Measurements from ENCODE around the gene CA10. TPM values are rescaled to one million over a fixed set of nuclear protein-coding genes. Genes with fewer than 3 reads are reported as not detected.

Gene CA10
- total RNA-seq, 1 experiment from 2014 or later: not detected

DNA sequence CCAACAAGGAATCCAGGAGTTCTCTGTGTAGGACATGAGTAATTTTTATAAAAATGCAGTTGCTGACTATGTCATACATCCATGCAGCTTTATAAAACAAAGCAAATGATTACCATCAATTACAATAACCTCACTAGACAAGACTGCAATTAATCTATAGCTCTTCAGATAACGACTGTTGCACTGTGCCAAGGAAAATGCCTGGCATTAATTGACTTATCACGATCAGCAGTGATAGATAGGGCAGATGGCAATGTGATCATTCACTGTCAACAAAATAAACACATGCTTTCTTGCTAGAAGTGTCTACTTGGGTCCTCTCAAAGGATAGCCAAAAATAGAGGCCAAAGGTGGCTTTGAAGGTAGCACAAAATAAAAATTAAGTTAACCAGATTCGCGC, 415.0 kb downstream of the CA10 start:
- no peak overlapping the region for H3K27ac Mint-ChIP-seq (ENCODE audit: unreplicated experiment)
- DNase-seq: no peak
- intact Hi-C loops (cut with micrococcal nuclease; ENCODE audit: unreplicated experiment): no loop called here
- H3K4me3 Mint-ChIP-seq (ENCODE audit: low read depth, unreplicated experiment): no peak overlapping the region
- CTCF ChIA-PET: no interaction called here
- peaks cover 41% of the 10 kb centered on the region for H3K27me3 Mint-ChIP-seq (ENCODE audit: unreplicated experiment)
- no peaks in the 10 kb centered on the region for H3K36me3 Mint-ChIP-seq (ENCODE audit: insufficient read depth, unreplicated experiment)
- BruUV-seq (replicated peaks): no TSS peak
- TF ChIP-seq, protein P1, sequence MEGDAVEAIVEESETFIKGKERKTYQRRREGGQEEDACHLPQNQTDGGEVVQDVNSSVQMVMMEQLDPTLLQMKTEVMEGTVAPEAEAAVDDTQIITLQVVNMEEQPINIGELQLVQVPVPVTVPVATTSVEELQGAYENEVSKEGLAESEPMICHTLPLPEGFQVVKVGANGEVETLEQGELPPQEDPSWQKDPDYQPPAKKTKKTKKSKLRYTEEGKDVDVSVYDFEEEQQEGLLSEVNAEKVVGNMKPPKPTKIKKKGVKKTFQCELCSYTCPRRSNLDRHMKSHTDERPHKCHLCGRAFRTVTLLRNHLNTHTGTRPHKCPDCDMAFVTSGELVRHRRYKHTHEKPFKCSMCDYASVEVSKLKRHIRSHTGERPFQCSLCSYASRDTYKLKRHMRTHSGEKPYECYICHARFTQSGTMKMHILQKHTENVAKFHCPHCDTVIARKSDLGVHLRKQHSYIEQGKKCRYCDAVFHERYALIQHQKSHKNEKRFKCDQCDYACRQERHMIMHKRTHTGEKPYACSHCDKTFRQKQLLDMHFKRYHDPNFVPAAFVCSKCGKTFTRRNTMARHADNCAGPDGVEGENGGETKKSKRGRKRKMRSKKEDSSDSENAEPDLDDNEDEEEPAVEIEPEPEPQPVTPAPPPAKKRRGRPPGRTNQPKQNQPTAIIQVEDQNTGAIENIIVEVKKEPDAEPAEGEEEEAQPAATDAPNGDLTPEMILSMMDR (IDR thresholded peaks at IDR 0.05; ENCODE audit: unreplicated experiment): no peak
- peaks cover 11% of the 10 kb centered on the region for H3K4me1 Mint-ChIP-seq (ENCODE audit: low read depth, unreplicated experiment)
- peaks cover 2% of the 10 kb centered on the region for H3K9me3 Mint-ChIP-seq (ENCODE audit: low read depth, unreplicated experiment)

DNA sequence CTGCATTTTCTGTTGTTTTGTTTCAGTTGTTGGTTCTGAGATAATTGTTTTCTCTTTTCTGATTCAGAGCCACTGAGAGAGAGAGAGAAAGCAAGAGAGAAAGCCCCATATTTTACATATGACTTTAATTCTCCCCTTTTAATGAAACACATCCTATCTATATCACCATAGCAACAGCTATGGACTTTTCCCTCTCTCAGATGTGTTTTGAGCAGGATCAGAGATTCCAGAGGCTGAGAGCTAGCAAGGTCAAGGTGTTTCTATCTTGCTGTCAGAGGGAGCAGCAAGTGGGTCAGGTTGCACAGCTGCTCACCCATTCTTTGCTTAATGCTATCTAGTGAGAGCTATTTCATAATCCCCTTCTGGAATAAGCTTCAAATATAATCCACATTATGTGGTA, 415.9 kb downstream of the CA10 start:
- CTCF ChIA-PET: no interaction called here
- BruUV-seq (replicated peaks): no TSS peak
- Mint-ChIP-seq H3K36me3 (ENCODE audit: insufficient read depth, unreplicated experiment) (no peaks in the 10 kb centered on the region), H3K4me1 (ENCODE audit: low read depth, unreplicated experiment) (peaks cover 8% of the 10 kb centered on the region), H3K9me3 (ENCODE audit: low read depth, unreplicated experiment) (peaks cover 2% of the 10 kb centered on the region), H3K4me3 (ENCODE audit: low read depth, unreplicated experiment) (no peak overlapping the region), H3K27ac (ENCODE audit: unreplicated experiment) (no peak overlapping the region), H3K27me3 (ENCODE audit: unreplicated experiment) (peaks cover 47% of the 10 kb centered on the region)
- TF ChIP-seq, protein P1 (IDR thresholded peaks at IDR 0.05; ENCODE audit: unreplicated experiment): no peak
- no peak for DNase-seq
- intact Hi-C loops (cut with micrococcal nuclease; ENCODE audit: unreplicated experiment): no loop called here

DNA sequence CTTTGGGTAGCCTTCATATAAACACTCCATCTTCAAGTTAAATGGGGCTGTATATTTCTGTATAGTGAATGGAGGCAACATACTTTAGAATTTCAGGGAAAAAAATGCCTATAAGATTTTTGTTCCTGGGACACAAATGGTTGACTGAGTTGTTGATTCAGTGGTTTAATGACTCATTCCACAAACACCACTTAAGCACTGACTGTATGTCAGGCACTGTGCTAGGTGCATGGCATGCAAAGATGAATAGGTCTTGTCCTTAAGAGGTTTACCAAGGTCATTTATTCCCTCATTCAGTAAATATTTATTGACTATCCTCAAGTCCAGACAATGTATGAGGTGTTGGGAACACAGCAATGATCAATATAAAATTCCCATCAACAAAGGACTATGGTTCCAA, 417.1 kb downstream of the CA10 start:
- no TSS peak for BruUV-seq (replicated peaks)
- Mint-ChIP-seq H3K4me1 (ENCODE audit: low read depth, unreplicated experiment) (peaks cover 7% of the 10 kb centered on the region), H3K27me3 (ENCODE audit: unreplicated experiment) (peaks cover 58% of the 10 kb centered on the region)

DNA sequence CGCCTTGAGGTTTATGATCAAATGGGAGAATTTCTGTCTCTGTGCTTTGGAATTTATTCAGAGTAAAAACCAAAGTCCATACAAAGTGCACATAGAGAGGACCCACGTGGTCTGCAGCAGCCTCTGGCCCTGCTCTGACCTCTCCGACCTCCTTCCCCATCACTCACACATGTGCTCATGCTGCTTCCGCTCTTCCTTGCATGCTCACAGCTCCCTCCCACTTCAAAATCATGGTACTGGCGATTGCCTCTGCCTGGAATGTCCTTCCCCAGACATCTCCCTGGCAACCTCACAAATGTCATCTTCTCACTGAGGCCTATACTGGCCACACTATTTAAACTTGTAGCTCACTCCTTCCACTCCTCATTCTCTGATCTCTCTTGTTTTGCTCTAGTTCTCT, 418.0 kb downstream of the CA10 start:
- Mint-ChIP-seq H3K27me3 (ENCODE audit: unreplicated experiment) (peaks cover 67% of the 10 kb centered on the region), H3K36me3 (ENCODE audit: insufficient read depth, unreplicated experiment) (no peaks in the 10 kb centered on the region), H3K27ac (ENCODE audit: unreplicated experiment) (no peak overlapping the region), H3K4me1 (ENCODE audit: low read depth, unreplicated experiment) (no peaks in the 10 kb centered on the region), H3K4me3 (ENCODE audit: low read depth, unreplicated experiment) (no peak overlapping the region), H3K9me3 (ENCODE audit: low read depth, unreplicated experiment) (peaks cover 2% of the 10 kb centered on the region)
- intact Hi-C loops (cut with micrococcal nuclease; ENCODE audit: unreplicated experiment): no loop called here
- DNase-seq: no peak
- CTCF ChIA-PET: no interaction called here
- TF ChIP-seq, protein P1 (IDR thresholded peaks at IDR 0.05; ENCODE audit: unreplicated experiment): no peak
- no TSS peak for BruUV-seq (replicated peaks)

More for the DNA sequence above, 417.1 kb downstream of the CA10 start:
- CTCF ChIA-PET: interaction anchor here (0.6 kb wide), 2 partner anchors 79 to 429 kb away, joined by 3 to 5 read pairs; no protein-coding TSS in a partner anchor
- TF ChIP-seq, protein P1 (IDR thresholded peaks at IDR 0.05; ENCODE audit: unreplicated experiment): no peak
- intact Hi-C loops (cut with micrococcal nuclease; ENCODE audit: unreplicated experiment): no loop called here
- DNase-seq: no peak
- no peak overlapping the region for H3K27ac Mint-ChIP-seq (ENCODE audit: unreplicated experiment)
- no peak overlapping the region for H3K4me3 Mint-ChIP-seq (ENCODE audit: low read depth, unreplicated experiment)
- peaks cover 2% of the 10 kb centered on the region for H3K9me3 Mint-ChIP-seq (ENCODE audit: low read depth, unreplicated experiment)
- no peaks in the 10 kb centered on the region for H3K36me3 Mint-ChIP-seq (ENCODE audit: insufficient read depth, unreplicated experiment)

Measured in Calu3 (cell line).